Neural crest cell (in vitro differentiated cells): ENCODE measurements around the gene DUT. TPM values are rescaled to one million over a fixed set of nuclear protein-coding genes. Genes with fewer than 3 reads are reported as not detected.

Source experiments
- DNase-seq: peaks from one replicate; pipeline ENCODE4 v3.0.0; 2021; ENCODE audit warnings: low read depth, mixed read lengths, low spot score
- H3K27ac Mint-ChIP-seq: one replicate; pipeline ENCODE4 v1.8.0; 2021; ENCODE audit warnings: mild to moderate bottlenecking, mixed read lengths; ENCODE audit not compliant: unreplicated experiment
- H3K27me3 Mint-ChIP-seq: 2 replicates; pipeline ENCODE4 v1.8.0; 2021; ENCODE audit warnings: low read depth, mild to moderate bottlenecking, mixed read lengths
- H3K36me3 Mint-ChIP-seq: 2 replicates; pipeline ENCODE4 v1.8.0; 2021; ENCODE audit warnings: low read depth, mild to moderate bottlenecking, mixed read lengths
- H3K4me1 Mint-ChIP-seq: 2 replicates; pipeline ENCODE4 v1.8.0; 2021; ENCODE audit warnings: mixed read lengths
- H3K4me3 Mint-ChIP-seq: one replicate; pipeline ENCODE4 v1.8.0; 2021; ENCODE audit warnings: mild to moderate bottlenecking, mixed read lengths
- H3K9me3 Mint-ChIP-seq: 2 replicates; pipeline ENCODE4 v1.8.0; 2021; ENCODE audit warnings: mixed read lengths
- total RNA-seq: library from RNA; stranded (reverse); gene quantifications from 2 replicates; pipeline ENCODE4 v1.2.1, GENCODE V29; 2021
- TF ChIP-seq, protein P1 (sequence below): fragments of 200-600 bp; sonication (generic); conservative IDR thresholded peaks from 2 replicates; pipeline ENCODE4 v1.5.0; 2021; ENCODE audit warnings: antibody characterized with exemption, mild to moderate bottlenecking

DUT gene
- total RNA-seq, 1 donor from 2014 or later = 137 TPM

DNA sequence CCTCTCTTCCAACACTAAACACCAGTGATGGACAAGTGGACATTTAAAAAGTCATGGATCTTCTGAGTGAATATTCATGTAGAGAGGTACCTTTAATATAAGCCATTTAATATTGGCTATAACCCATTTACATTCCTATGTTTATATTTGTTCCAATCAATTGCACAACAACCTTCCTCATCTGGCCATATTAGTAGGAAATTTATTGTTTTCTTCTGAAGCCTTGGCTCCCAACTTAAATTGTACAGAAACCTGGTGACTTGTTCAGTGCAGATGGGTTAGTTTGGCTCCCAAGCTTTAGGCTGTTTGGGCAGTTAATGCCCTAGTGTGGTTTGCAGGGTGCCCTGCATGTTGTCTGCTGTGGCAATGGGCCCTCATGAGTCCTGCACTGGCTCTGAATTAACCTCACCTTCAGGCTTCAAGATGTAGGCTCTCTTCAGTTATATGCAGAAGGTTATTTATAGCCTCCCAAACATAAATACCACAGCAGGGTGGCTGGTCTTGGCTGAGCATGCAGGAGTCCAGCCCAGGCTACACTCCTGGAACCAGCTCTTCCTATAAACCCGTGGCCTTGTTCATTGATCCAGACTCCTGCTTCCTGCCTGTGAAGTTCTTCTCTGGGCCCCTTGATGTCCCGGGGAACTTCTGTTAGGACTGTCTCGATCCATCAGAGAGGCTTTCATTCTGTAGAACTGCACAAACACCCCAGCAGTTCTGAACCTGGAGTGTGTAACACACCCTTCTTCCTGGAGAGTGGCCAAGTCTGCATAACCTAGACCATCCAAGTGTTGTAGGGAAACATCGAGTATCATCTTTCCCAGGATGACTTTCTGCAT is 57.0 kb downstream of the DUT start:
- TF ChIP-seq, protein P1, sequence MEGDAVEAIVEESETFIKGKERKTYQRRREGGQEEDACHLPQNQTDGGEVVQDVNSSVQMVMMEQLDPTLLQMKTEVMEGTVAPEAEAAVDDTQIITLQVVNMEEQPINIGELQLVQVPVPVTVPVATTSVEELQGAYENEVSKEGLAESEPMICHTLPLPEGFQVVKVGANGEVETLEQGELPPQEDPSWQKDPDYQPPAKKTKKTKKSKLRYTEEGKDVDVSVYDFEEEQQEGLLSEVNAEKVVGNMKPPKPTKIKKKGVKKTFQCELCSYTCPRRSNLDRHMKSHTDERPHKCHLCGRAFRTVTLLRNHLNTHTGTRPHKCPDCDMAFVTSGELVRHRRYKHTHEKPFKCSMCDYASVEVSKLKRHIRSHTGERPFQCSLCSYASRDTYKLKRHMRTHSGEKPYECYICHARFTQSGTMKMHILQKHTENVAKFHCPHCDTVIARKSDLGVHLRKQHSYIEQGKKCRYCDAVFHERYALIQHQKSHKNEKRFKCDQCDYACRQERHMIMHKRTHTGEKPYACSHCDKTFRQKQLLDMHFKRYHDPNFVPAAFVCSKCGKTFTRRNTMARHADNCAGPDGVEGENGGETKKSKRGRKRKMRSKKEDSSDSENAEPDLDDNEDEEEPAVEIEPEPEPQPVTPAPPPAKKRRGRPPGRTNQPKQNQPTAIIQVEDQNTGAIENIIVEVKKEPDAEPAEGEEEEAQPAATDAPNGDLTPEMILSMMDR = no peak

DNA sequence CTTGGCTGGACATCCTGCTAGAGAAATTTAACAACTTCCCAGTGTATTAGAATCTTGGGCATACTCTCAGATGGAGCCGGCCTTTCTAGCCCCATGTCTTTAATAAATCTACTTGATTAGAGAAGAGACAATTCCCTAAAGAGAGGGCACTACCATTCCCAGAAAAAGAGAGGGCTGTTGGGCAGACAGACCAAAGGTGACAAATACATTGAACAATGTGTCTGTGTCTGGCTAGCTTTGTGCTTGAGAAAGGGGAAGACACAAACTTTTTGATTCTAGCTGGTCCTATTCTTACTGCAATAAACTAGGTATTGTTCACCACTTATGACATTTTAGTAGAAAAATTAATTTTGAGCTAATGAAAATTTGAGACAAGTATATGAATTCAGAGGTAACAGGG is 57.7 kb downstream of the DUT start:
- DNase-seq = no peak
- Mint-ChIP-seq H3K27ac (no peak overlapping the region), H3K36me3 (no peaks in the 10 kb centered on the region), H3K4me1 (no peaks in the 10 kb centered on the region), H3K27me3 (no peaks in the 10 kb centered on the region), H3K4me3 (no peak overlapping the region), H3K9me3 (no peaks in the 10 kb centered on the region)
- TF ChIP-seq, protein P1 = no peak

More for the DNA sequence above, 57.0 kb downstream of the DUT start:
- H3K9me3 Mint-ChIP-seq = no peaks in the 10 kb centered on the region
- no peak overlapping the region for H3K27ac Mint-ChIP-seq
- no peaks in the 10 kb centered on the region for H3K36me3 Mint-ChIP-seq
- no peaks in the 10 kb centered on the region for H3K4me1 Mint-ChIP-seq
- no peaks in the 10 kb centered on the region for H3K27me3 Mint-ChIP-seq
- H3K4me3 Mint-ChIP-seq = no peak overlapping the region
- DNase-seq = no peak

DNA sequence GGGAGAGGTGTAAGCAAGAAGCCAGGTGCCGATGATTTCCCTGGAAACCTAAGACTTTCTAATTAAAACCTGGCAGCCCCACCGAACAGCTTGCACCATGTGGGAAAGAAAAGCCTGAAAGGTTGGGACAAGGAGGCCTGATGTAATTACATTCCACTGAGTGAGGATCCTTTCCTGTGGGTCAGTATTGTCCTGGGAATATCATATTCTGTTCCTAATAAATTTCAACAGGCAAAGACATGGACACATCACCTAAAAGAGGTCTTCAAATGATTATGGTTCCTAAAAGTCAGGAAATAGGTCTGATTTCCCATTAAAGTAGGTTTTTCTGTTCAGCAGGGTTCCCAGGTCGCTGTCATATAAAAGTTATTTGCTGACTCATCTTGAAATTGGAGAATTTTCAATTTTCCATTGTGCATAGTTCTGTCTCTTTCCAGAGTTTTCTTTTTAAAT is 58.5 kb downstream of the DUT start:
- TF ChIP-seq, protein P1 = no peak
- Mint-ChIP-seq H3K27me3 (no peaks in the 10 kb centered on the region), H3K9me3 (no peaks in the 10 kb centered on the region), H3K4me1 (no peaks in the 10 kb centered on the region), H3K36me3 (no peaks in the 10 kb centered on the region), H3K4me3 (no peak overlapping the region), H3K27ac (no peak overlapping the region)
- DNase-seq = no peak

DNA sequence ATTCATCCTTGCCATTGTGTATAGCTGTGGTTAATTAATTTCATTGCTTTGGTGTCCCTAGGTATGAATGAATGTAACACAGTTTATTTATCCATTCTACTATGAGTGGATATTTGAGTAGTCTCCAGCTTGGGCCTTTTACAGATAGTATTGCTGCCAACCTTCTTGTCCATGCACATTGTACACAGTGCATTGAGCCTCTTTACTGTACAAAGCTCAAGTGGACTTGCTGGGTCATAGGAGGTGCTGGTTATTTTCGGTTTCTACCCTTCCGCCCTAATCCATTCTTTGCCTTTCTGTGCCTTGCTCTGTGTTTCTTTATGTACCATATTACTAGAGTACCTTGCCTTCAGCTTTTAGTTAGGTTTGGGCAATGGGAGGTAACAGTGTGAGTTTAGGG is 60.7 kb downstream of the DUT start:
- Mint-ChIP-seq H3K36me3 (no peaks in the 10 kb centered on the region), H3K27ac (no peak overlapping the region), H3K9me3 (no peaks in the 10 kb centered on the region), H3K27me3 (no peaks in the 10 kb centered on the region), H3K4me1 (peaks cover 7% of the 10 kb centered on the region), H3K4me3 (no peak overlapping the region)
- TF ChIP-seq, protein P1 = no peak
- DNase-seq = no peak

DNA sequence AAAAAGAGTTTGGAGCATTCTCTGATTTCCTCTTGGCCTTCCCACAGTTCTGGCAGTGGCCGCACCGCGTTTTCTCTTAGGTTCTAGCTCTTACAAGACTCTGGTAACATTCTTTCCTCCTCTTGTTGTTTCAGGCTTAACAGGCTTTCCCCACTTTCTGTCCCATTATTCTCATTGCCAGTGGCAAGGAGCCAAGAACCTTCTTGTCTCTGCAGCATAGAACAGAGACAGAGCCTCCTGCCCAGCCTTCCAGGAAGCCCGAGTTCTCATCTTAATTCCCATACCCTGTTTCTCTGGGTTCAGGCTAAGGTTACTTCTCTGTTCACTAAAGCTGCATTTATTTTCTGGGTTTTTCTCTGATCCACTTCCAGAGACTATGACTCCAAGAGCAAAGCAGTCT is 61.1 kb downstream of the DUT start:
- H3K36me3 Mint-ChIP-seq = no peaks in the 10 kb centered on the region
- no peak overlapping the region for H3K27ac Mint-ChIP-seq
- no peaks in the 10 kb centered on the region for H3K9me3 Mint-ChIP-seq
- no peaks in the 10 kb centered on the region for H3K27me3 Mint-ChIP-seq
- DNase-seq = no peak
- no peak overlapping the region for H3K4me3 Mint-ChIP-seq
- TF ChIP-seq, protein P1 = no peak
- H3K4me1 Mint-ChIP-seq = peaks cover 7% of the 10 kb centered on the region

Other genes with a start within 250 kb of the DUT start
- gene SLC24A5, start 210.4 kb upstream of the DUT start, total RNA-seq = 0.16 TPM in 1 of 2 replicates, not detected in the other
- gene MYEF2, start 153.1 kb upstream of the DUT start, total RNA-seq = 110 and 111 TPM in 2 replicates
- gene CTXN2, start 139.8 kb upstream of the DUT start, total RNA-seq = 0.18 and 0.26 TPM in 2 replicates
- 0.16 and 0.20 TPM in 2 replicates for gene SLC12A1, start 125.1 kb upstream of the DUT start, total RNA-seq